GM12878 (cell line): Measurements from ENCODE around the gene DDR1. TPM values are rescaled to one million over a fixed set of nuclear protein-coding genes. Genes with fewer than 3 reads are reported as not detected.

Source experiments
- ATAC-seq: fragments of 200-7000 bp; cut with Tn5 transposase; 3 replicates; pipeline ENCODE4 v1.9.1; 2020; ENCODE audit warnings: mild to moderate bottlenecking, moderate library complexity
- BruUV-seq: library from RNA; stranded (reverse); fragments of 400-500 nt; replicated peaks from 2 replicates; lab custom pipeline; 2021; lab: Mats Ljungman, UMichigan
- CTCF ChIA-PET: fragments of 300-600 bp; sonication (Branson Sonifier 250); formaldehyde crosslinking; extraction: SDS; loops from one replicate; lab custom pipeline; 2021; ENCODE audit warnings: inconsistent platforms; lab: Yijun Ruan, JAX
- POLR2A ChIA-PET: fragments of 350-600 bp; formaldehyde crosslinking; extraction: SDS; loops from one replicate; lab custom pipeline; 2021; ENCODE audit warnings: inconsistent platforms; lab: Charles Lee
- RAD21 ChIA-PET: fragments of 300-600 bp; sonication (Branson Sonifier 250); formaldehyde crosslinking; loops from one replicate; lab custom pipeline; 2023; ENCODE audit warnings: antibody characterized with exemption; ENCODE audit not compliant: unreplicated experiment; lab: Charles Lee
- SMC1A ChIA-PET: fragments of 300-600 bp; sonication (Branson Sonifier 250); formaldehyde crosslinking; loops from one replicate; lab custom pipeline; 2023; ENCODE audit not compliant: unreplicated experiment, uncharacterized antibody; lab: Charles Lee
- DNase-seq: peaks from one replicate; pipeline ENCODE4 v3.0.0-alpha.2; 2011; ENCODE audit warnings: low read depth, low spot score
- FAIRE-seq: peaks from 3 replicates; lab custom pipeline; 2011; peaks lifted over from hg19 to GRCh38; lab: Jason Lieb, UNC
- H2AFZ ChIP-seq: 2 replicates; pipeline ENCODE4 v1.6.0; 2011; ENCODE audit warnings: low read depth, low read length, control low read depth; ENCODE audit not compliant: control insufficient read depth
- H3K27ac ChIP-seq: 2 replicates; pipeline ENCODE4 v1.5.1; 2011; ENCODE audit warnings: control low read depth; ENCODE audit not compliant: control insufficient read depth, insufficient read depth
- H3K27me3 ChIP-seq, 2 experiments: replicated peaks in 1 of 2; 2 replicates each; pipeline versions ENCODE4 v1.6.0 to v1.6.1; 2011; ENCODE audit warnings: low read length in 1 of 2; ENCODE audit not compliant: control insufficient read depth in 2 of 2, insufficient read depth in 2 of 2
- H3K36me3 ChIP-seq, 2 experiments: 2 replicates each; pipeline ENCODE4 v1.5.1; 2011; ENCODE audit warnings: low read length in 1 of 2; ENCODE audit not compliant: control insufficient read depth in 2 of 2, insufficient read depth in 2 of 2
- H3K4me1 ChIP-seq: 2 replicates; pipeline ENCODE4 v1.6.1; 2011; ENCODE audit warnings: mild to moderate bottlenecking, low read length, moderate library complexity, mixed read lengths; ENCODE audit not compliant: control insufficient read depth, insufficient read depth
- H3K4me2 ChIP-seq: 2 replicates; pipeline ENCODE4 v1.6.0; 2011; ENCODE audit warnings: control low read depth; ENCODE audit not compliant: control insufficient read depth, insufficient read depth
- H3K4me3 ChIP-seq: fragments of 200-600 bp; sonication (generic); 2 replicates; pipeline ENCODE4 v1.5.1; 2016
- H3K79me2 ChIP-seq: 2 replicates; pipeline ENCODE4 v1.6.0; 2011; ENCODE audit warnings: low read length; ENCODE audit not compliant: control insufficient read depth, insufficient read depth
- H3K9ac ChIP-seq: 2 replicates; pipeline ENCODE4 v1.8.0; 2011; ENCODE audit warnings: low read length, control low read depth, mixed read lengths; ENCODE audit not compliant: control insufficient read depth, insufficient read depth
- H3K9me3 ChIP-seq: replicated peaks from 3 replicates; pipeline ENCODE4 v1.5.1; 2011; ENCODE audit warnings: mild to moderate bottlenecking, low read length; ENCODE audit not compliant: control insufficient read depth, insufficient read depth
- H4K20me1 ChIP-seq: 2 replicates; pipeline ENCODE4 v1.6.0; 2011; ENCODE audit not compliant: control insufficient read depth, insufficient read depth
- CBX5 ChIP-seq: sonication (generic); IDR thresholded peaks from 2 replicates; pipeline ENCODE4 v1.6.1; 2016; ENCODE audit warnings: low read depth, moderate library complexity, mild to moderate bottlenecking, inconsistent platforms
- IKZF2 ChIP-seq, 2 experiments: fragments of 450-650 bp; IDR thresholded peaks; 2 replicates each; pipeline ENCODE4 v1.6.1; 2017; ENCODE audit warnings: mild to moderate bottlenecking in 2 of 2, moderate library complexity in 2 of 2
- MEF2A ChIP-seq: IDR thresholded peaks from 2 replicates; pipeline ENCODE4 v1.6.1; 2011; ENCODE audit warnings: low read depth, mild to moderate bottlenecking, low read length, moderate library complexity; ENCODE audit not compliant: insufficient read depth
- MEF2B ChIP-seq: fragments of 450-650 bp; IDR thresholded peaks from 2 replicates; pipeline ENCODE4 v1.6.1; 2018; ENCODE audit warnings: mild to moderate bottlenecking, moderate library complexity; ENCODE audit not compliant: partially characterized antibody, poor library complexity, severe bottlenecking
- WGBS: methylation state at CpG from one replicate; pipeline ENCODE4 v1.1.6; 2016; ENCODE audit warnings: low lambda C conversion rate; ENCODE audit not compliant: insufficient replicate concordance, insufficient coverage; ENCODE audit errors: missing lambda C conversion rate; 5-methylcytosine and 5-hydroxymethylcytosine counted together
- in situ Hi-C: fragments of 300-500 bp; cut with MboI; formaldehyde crosslinking; loops from 9 replicates; pipeline ENCODE4 v1.14.3; 2018; ENCODE audit warnings: mixed read lengths
- intact Hi-C: fragments of 100-400 bp; cut with micrococcal nuclease; formaldehyde crosslinking; loops from one replicate; pipeline ENCODE4 v1.14.2; 2022; ENCODE audit not compliant: unreplicated experiment
- polyA plus RNA-seq, 11 experiments: library from polyadenylated mRNA; depleted of rRNA in 4 of 11; unstranded in 6 of 11; stranded (reverse) in 5 of 11; fragments of >200 nt; fragmentation: Nextera tagmentation in 4 of 11; fragmentation: Illumina TruSeq in 1 of 11; extraction: Ambion mirVana in 4 of 11; extraction: Trizol in 1 of 11; gene quantifications; 1 replicate in 1 of 11; 2 replicates in 10 of 11; pipeline versions ENCODE4 v1.2.1 to v1.2.3, GENCODE V29; 2011 to 2016; ENCODE audit warnings: inconsistent platforms in 2 of 11, missing spikeins in 2 of 11, low read depth in 1 of 11
- total RNA-seq, 4 experiments: library from RNA; depleted of rRNA in 3 of 4; stranded (reverse); fragments of >200 nt in 3 of 4; fragmentation: Illumina TruSeq in 1 of 4; extraction: Trizol in 1 of 4; gene quantifications; 2 replicates each; pipeline versions ENCODE4 v1.2.1 to v1.2.3, GENCODE V29; 2013 to 2021

DDR1 gene
- total and polyA plus RNA-seq, 10 of the 15 experiments (the other 5 are each of a cell fraction or from before 2014, with no cell fraction given) = 1.1 to 39.0 (median 11.9) TPM

DNA sequence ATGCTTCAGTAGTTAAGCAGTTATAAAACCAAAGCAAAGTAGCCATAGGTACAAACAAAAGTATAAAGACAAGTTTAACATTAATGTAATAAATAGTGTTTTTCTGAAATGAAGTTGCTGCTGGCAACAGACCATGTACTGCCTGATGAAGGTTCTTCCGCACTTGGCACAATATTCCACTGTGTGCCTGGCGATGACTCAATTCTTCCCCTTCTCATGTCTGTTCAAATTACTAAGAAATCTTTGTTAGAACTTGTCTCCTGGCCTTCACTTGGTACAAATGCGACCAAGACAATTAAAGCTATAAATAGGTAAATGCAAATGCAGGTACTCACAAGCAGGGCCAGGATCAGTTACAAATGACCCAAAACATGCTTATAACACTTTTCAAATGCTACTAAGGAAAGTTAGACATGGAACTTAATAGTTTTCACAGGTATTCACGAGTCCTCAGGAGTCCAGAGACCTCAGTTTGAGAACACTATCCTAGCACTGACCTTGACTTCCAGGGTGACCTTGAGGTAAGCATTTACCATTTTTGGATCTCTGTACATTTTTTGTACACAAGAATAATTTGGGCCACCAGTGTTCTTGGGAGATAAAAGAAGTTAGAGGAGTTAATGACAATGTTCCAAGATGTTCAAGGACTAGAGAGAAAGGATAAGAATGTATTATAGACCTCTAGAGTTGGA lies 8.1 kb upstream of the DDR1 start:
- H3K9me3 ChIP-seq = peaks cover 8% of the 10 kb centered on the region; the same call in 2 of the 3 replicates
- H3K27me3 ChIP-seq = no peaks in the 10 kb centered on the region
- ChIA-PET SMC1A (interaction anchor here (0.7 to 6.1 kb wide), 12 partner anchors 35 to 211 kb away, joined by 3 to 72 read pairs (median 6); partner anchors contain the start of genes IER3 and VARS2), CTCF (interaction anchor here (0.6 to 5.0 kb wide), 12 partner anchors 14 to 319 kb away, joined by 3 to 90 read pairs (median 7); partner anchors contain the start of gene VARS2), POLR2A (interaction anchor here (0.6 to 1.5 kb wide), 3 partner anchors 19 to 194 kb away, joined by 3 to 6 read pairs (median 3); no protein-coding TSS in a partner anchor), RAD21 (interaction anchor here (1.0 to 10.7 kb wide), 7 partner anchors 25 to 145 kb away, joined by 3 to 144 read pairs (median 9); partner anchors contain the start of genes FLOT1 and VARS2)
- H4K20me1 ChIP-seq = no peaks in the 10 kb centered on the region
- intact Hi-C loops = loop anchor here (2.0 to 5.0 kb wide), 2 partner anchors 139 to 194 kb away; no protein-coding TSS in a partner anchor
- DNase-seq (no peak), FAIRE-seq (no peak), ATAC-seq (no peak)
- H3K4me2 ChIP-seq = no peak overlapping the region
- no peak overlapping the region for H3K4me3 ChIP-seq
- 58% methylated on average over 4 of the region's 4 CpGs for WGBS
- no TSS peak for BruUV-seq
- H2AFZ ChIP-seq = peak overlapping the region; percentile 1
- in situ Hi-C loops = loop anchor here (5.0 kb wide), 1 partner anchor 54 kb away; no protein-coding TSS in a partner anchor
- peak overlapping the region; percentile 14; the same call in 1 of the 2 replicates for H3K27ac ChIP-seq
- peaks cover 15% of the 10 kb centered on the region for H3K4me1 ChIP-seq
- H3K36me3 ChIP-seq = no peaks in the 10 kb centered on the region
- H3K79me2 ChIP-seq = no peaks in the 10 kb centered on the region
- 0 out of 2 replicates have a peak, but pooled peaks have one; percentile 26 for TF ChIP-seq MEF2A
- TF ChIP-seq CBX5 = no peak
- 0 out of 4 replicates have a peak, but pooled peaks of 1 of the 2 experiments have one; percentile 23 for TF ChIP-seq IKZF2 (IDR thresholded peaks at IDR 0.05)
- TF ChIP-seq MEF2B = peak; percentile 11
- TF ChIP-seq, all 136 proteins: peak for 3
- H3K9ac ChIP-seq = no peak overlapping the region
